Measurements from ENCODE around the gene RAB7A.
A peak's percentile ranks its signal among the peaks of the same experiment; 100 is the strongest.
"Not testable (repeated sequence)": the region's sequence is repeated elsewhere in the genome, so short reads cannot be mapped to it uniquely, and the experiment has no call there.

The RAB7A gene

GRCh38 chr3:128815318-128816064 is 89.5 kb downstream of the RAB7A start:
- DNase-seq (ENCODE audit: low read depth in 1 of 2, low spot score in 1 of 2) = no peak

DNA sequence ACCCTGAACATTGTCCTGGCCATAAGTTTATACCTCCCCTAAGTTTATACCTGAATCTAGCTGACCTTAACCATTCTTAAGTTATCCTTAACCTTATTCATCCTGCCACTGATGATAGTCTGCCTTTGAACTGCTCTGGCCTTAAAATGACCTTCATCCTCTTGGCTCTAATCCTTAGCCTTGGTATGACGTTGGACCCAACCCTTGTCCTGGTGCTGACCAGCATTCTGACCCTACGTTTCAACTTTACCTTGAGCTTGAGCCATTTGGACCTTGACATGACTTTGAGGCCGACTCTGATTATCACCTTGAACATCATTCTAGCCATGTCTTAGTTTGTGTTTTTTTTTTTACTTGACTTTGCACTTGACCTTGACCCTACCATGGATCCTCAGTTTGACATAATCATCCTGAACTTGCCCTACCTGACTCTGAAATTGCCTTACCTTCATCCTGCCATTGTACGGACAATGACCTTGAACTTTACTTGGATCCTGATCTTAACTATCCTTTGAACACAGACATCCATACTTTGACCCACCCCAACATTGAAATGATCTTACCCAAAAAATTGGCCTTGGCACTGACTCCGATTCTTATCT is 92.3 kb downstream of the RAB7A start:
- DNase-seq (ENCODE audit: low read depth in 1 of 2, low spot score in 1 of 2) = no peak

DNA sequence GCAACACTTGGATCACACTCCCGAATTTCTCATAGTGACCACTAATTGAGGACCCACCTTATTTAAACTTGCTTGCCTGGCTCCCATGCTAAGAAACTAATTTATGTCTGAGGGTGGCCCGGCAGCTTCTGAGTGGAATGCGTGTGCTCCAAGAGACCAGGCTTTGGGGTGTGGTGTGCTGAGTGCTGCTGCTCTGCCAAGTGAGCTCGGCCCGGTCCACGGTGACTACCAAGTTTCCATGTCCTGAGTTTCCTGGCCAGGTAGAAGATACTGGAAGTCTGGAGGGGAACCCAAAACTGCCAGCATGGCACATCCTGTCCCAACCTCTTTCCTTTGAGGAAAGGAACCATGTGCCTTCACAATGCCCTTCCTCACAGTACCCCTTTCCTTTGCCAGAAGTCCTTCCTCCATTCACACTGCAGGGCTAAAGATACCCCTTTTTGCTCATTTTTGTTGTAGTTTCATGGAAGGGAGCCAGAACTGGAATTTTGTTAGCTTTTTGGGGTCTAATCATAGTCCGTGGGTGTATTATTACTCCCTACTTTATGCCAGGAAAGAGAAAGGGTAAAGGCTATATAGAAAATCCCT is 94.4 kb downstream of the RAB7A start:
- no peak for DNase-seq (ENCODE audit: low read depth in 1 of 2, low spot score in 1 of 2)

DNA sequence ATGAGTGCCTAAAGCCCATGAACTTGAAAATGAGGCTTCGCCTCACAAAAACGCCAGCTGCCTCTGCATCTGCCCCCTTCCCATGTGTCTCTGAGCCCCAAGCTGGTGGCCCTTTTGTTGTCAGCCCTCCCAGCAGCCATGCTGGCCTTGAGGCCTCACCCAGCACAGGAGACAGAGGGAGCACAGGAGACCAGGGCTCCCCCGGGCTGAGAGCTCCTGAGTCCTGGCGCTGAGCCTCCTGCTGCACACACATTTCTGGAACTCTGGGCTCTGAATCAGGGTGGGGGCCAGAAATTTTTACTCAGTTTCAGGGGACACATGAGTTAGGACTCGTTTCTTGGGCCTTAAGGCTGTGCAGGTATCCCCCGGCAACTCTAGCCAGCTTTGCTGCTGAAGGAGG is 97.0 kb downstream of the RAB7A start:
- DNase-seq (ENCODE audit: low read depth in 1 of 2, low spot score in 1 of 2) = no peak

DNA sequence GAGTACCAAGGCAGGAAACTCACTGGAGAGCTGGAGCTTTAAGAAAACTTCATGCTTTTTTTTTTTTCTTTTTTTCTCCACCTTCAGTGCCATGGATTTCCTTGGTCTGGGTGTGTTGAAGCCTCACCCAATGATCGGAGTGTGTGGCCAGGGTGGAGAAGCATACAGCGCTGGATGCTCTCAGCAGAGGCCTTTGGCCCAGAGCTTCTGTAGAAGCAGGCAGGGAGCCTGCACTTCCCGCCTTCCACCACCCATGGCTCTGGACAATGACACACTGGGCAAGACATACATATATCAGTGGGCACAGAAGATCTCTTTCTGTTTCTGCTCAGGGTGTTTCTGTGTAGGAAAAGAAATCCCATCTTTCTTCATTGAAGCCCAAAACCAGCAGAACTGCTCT is 97.6 kb downstream of the RAB7A start:
- no peak for DNase-seq (ENCODE audit: low read depth in 1 of 2, low spot score in 1 of 2)

DNA sequence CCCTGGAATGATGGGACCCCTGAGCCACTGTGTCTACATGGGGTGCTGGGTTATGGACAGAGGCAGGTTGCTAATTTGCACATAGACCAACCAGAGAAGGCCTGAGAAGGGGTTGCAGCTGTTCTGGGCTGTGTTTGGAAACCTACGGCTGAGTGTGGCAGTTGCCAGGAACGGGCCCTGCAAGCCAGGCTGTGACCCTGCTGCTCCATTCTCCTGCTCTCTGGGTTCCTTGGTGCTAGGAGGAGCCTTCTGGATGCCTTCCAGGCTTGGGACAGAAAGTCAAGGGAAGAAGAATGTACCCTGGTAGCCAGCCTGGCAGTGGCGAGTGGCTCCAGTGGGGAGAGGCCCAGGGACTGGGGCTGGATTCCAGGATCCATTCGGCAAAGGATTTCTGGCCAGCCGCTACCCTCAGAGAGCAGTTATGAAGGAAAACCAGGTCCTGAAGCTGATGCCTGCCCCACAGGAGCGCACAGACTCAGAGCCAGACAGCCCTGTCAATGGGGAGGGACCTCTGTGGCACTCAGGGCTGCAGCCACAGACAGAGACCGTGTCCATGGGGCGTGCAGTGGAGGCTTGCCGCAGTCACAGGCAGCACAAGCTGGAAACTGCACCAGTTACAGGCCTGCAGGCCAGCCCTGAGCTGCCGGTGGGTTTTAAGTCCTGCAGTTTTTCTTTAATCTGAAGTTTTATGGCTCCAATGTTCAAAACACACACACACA is 98.3 kb downstream of the RAB7A start:
- no peak for DNase-seq (ENCODE audit: low read depth in 1 of 2, low spot score in 1 of 2)

DNA sequence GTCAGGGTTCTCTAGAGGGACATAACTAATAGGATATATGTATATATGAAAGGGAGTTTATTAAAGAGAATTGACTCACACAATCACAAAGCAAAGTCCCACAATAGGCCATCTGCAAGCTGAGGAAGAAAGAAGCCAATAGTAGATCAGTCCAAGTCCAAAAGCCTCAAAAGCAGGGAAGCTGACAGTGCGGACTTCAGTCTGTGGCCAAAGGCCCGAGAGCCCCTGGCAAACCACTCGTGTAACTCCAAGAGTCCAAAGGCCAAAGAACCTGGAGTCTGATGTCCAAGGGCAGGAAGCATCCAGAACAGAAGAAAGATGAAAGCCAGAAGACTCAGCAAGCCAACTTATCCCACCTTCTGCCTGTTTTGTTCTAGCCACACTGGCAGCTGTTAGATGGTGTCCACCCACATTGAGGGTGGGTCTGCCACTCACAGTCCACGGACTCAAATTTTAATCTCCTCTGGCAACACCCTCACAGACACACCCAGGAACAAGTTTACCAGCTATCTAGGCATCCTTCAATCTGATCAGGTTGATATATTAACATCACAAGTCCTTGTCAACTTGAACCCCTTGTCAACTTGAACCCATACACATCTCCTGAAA is 99.2 kb downstream of the RAB7A start:
- no peak for DNase-seq (ENCODE audit: low read depth in 1 of 2, low spot score in 1 of 2)

DNA sequence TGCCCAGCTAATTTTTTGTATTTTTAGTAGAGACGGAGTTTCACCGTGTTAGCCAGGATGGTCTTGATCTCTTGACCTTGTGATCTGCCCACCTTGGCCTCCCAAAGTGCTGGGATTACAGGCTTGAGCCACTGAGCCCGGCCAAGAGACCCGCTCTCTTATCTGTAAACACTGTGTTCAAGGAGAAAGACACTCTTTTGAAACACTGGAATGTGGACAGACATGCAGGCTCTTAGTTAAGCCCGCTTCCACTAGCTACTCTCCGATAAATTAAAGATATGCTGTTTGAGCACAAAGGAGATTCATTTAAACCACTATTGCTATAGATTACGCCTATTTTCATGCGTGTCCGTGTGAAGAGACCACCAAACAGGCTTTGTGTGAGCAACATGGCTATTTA is 103.1 kb downstream of the RAB7A start:
- not testable (repeated sequence) for DNase-seq (ENCODE audit: low read depth in 1 of 2, low spot score in 1 of 2)

DNA sequence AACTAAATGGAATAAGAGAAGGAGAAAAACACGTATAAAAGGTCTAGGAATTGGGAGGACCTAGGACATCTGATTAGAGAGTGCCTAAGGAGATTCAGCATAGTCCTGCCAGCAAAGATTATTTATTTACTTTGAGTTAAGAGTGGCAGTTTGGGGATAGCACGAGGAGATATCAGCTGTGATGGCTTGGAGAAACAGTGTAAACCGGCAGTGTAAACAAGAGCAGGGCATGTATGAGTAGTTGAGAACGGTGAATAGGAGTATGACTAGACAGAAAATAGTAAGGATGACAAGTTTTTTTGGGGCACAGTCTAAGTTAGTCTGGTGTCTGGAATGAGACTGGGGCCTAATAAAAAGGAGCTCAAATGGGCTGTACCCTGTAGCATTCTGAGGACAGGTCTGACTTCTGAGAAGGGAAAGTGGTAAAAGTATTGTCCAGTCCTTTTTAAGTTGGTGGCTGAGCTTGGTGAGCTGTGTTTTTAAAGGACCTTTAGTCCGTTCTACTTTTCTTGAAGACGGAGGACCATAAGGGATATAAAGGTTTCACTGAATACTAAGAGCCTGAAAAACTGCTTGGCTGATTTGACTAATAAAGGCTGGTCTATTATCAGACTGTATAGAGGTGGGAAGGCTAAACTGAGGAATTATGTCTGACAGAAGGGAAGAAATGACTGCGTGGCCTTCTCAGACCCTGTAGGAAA is 104.1 kb downstream of the RAB7A start:
- DNase-seq (ENCODE audit: low read depth in 1 of 2, low spot score in 1 of 2) = not testable (repeated sequence)

DNA sequence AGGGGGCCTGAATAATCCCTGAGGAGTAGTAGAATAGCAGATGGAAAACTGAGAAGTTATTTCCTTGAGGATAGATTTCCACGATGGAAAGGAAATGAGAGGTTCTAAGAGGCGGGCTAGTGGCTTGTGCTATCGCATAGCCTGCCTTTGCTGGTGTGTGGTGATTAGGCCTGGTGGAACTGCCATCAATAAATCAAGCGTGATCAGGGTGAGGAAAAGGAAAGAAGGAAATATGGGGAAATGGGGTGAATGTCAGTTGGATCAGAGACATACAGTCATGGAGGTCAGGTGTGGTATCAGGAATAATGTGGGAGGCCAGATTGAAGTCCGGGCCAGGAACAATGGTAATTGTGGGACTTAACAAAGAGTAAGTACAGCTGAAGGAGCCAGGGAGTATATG is 104.8 kb downstream of the RAB7A start:
- DNase-seq (ENCODE audit: low read depth in 1 of 2, low spot score in 1 of 2) = not testable (repeated sequence)

DNA sequence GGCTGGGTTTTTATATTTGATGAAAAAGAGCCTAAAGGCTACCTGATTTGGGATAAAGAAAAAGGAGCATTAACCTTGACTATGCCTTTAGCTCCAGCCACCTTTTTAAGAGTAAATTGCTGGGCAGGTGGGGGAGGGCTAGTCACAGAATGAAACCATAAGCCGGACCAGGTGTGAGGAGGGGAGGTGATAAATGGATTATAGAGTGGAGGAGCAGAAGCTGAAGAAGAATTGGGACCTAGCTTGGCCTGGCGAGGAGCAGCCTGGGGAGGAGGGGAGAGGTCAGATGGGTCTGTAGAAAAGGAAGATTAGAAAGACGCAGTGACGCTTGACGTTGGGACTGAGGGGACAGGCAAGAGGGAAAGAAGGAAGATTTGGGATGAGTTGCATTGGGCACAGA is 107.0 kb downstream of the RAB7A start:
- not testable (repeated sequence) for DNase-seq (ENCODE audit: low read depth in 1 of 2, low spot score in 1 of 2)

- DNase-seq (ENCODE audit: low read depth in 1 of 2, low spot score in 1 of 2) = no peak
These were observed 109.1 kb downstream of the RAB7A start for GRCh38 chr3:128835096-128835495.

DNA sequence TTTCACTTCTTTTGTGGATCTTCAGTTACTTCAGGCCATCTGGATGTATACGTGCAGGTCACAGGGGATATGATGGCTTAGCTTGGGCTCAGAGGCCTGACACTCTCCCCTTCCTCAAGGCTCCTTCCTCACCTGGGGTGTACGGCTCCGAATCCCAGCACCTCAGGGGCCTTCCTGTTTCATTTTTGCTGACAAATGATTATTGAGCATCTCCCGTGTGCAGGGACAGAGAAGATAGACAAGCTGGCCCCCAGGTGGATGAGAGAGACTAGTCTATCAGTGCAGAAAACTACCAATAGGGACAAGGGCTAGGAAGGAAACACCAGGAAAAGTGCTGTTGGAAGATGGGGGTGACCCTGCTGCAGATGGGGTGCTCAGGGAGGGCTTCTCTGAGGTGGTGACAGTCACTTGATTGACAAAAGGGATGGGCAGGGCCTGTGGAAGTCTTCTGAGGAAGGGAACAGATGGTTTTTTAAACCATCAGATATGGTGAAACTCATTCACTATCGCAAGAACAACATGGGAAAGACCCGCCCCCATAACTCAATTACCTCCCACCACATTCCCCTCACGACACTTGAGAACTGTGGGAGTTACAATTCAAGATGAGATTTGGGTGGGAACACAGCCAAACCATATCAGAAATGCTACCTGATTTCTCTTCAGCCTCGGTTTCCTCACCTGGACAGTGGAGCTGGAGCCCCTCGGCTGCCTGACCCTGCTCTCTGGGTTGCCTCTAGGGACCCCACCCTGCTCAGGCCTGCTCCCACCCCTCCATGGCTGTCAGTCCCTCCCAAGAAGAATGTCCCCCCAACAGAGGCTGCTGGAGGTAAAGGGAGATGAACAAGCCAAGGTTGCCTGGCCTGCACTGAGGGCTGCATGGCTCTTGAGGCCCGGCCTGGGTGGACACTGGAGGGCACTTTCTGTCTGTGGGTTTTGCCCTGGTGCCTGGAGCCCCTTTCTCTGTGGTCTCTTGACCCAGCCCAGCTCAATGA is 116.2 kb downstream of the RAB7A start:
- DNase-seq (ENCODE audit: low read depth in 1 of 2, low spot score in 1 of 2) = no peak

DNA sequence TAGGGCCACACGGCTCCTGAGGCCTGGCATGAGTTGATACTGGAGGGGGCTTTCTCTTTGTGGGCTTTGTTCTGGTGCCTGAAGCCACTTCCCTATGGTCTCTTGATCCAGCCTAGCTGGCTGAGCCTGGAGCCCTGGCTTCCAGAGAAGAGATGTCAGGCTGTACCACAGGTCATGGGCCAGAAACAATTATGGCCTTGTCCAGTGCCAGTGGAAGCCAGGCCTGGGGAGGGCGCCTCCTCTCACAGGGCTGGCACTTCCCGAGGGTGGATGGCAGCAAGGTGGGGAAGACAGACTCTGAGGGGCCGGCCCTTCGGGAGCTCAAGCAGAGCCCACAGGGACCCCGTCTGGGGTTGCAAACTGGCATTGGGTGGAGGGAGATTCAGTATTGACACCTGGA is 118.5 kb downstream of the RAB7A start:
- DNase-seq (ENCODE audit: low read depth in 1 of 2, low spot score in 1 of 2) = no peak

DNA sequence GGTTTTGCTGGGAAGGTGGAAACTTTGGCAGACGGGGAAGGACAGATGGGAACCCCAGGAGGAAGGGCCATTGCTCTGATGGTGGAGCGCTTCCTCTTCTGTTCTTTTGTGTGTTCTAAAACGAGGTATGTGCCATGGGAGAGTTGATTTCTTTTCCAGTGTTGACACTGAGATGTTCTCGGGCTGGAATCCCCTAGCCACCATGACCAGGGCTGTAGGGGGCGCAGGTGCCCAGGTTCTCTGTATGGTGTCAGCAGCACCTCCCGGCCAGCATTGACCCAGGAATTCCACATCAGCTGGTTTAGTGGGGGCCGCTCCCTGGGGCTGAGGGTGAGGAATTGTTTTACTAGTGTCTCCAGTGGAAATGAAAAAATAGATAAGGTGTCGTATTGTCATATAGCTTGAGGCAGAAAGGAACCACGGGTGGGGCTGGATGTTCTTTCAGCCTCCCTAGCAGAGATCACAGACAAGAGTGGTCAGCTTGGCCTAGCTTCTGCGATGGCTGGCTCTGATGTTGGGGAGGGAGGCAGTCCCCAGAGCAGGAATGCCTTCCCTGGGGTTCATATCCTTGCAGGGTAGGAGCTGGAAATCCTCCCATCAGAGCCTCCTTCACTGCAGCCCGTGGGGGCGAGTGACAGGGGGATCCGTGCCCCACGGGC is 119.3 kb downstream of the RAB7A start:
- DNase-seq (ENCODE audit: low read depth in 1 of 2, low spot score in 1 of 2) = no peak

DNA sequence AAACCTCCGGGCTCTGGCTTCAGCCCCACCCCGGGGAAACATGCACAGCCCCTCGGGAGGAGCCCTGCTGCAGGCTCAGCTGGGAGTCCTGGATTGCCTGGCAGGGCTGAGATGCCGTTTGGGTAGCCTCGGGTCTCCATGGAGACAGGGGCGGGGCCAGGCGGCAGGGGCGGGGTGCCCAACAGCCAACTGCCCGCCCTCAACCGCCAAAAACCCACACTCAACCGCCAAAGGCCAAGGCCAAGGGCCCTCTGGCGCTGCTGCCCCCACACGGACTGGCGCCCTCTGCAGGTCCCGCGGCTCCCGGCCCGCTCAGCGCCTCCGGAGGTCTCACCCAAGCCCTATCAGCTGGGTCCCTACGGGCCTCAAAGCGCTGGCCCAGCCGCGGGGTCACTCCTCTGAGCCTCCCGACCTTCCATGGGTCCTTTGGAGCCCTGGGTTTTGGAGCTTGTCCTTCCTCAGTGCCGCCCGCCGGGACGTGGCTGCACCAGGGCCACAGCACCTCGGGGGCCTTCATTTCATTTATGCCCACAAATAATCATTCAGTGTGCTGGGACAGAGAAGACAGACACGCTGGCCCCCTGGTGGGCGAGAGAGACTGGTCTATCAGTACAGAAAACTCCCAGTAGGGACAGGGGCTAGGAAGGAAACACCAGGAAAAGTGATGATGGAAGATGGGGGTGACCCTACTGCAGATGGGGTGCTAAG is 119.9 kb downstream of the RAB7A start:
- peak; percentile 66 to 67 for DNase-seq (ENCODE audit: low read depth in 1 of 2, low spot score in 1 of 2)

- DNase-seq (ENCODE audit: low read depth in 1 of 2, low spot score in 1 of 2) = no peak
These were observed 120.5 kb downstream of the RAB7A start for GRCh38 chr3:128846486-128846891.

GRCh38 chr3:128847666-128848370 is 121.8 kb downstream of the RAB7A start:
- DNase-seq (ENCODE audit: low read depth in 1 of 2, low spot score in 1 of 2) = no peak
